Loucy (cell line): ENCODE measurements around the gene ARCN1.
"Not testable (repeated sequence)": the region's sequence is repeated elsewhere in the genome, so short reads cannot be mapped to it uniquely, and the experiment has no call there.

Source experiments
- H2AFZ ChIP-seq: fragments of 200-600 bp; sonication (generic); 2 replicates; pipeline ENCODE4 v1.6.0; 2016; ENCODE audit warnings: antibody characterized with exemption, mild to moderate bottlenecking, low read length, moderate library complexity
- H3F3A ChIP-seq: fragments of 200-600 bp; 2 replicates; pipeline ENCODE4 v1.6.0; 2016; ENCODE audit warnings: antibody characterized with exemption, low read depth, mild to moderate bottlenecking
- H3K27me3 ChIP-seq: fragments of 200-600 bp; sonication (generic); 2 replicates; pipeline ENCODE4 v1.6.1; 2014; ENCODE audit warnings: low read length, mild to moderate bottlenecking; ENCODE audit not compliant: insufficient read depth, poor library complexity, severe bottlenecking
- H3K36me3 ChIP-seq: fragments of 200-600 bp; sonication (generic); 2 replicates; pipeline ENCODE4 v1.6.1; 2016; ENCODE audit warnings: low read length; ENCODE audit not compliant: insufficient read depth
- H3K4me1 ChIP-seq: fragments of 200-600 bp; sonication (generic); 2 replicates; pipeline ENCODE4 v1.5.1; 2014; ENCODE audit warnings: low read length, mild to moderate bottlenecking; ENCODE audit not compliant: insufficient read depth, poor library complexity, severe bottlenecking
- H3K4me2 ChIP-seq: fragments of 200-600 bp; sonication (generic); 2 replicates; pipeline ENCODE4 v1.6.0; 2014; ENCODE audit warnings: antibody characterized with exemption, low read length, low read depth, mild to moderate bottlenecking; ENCODE audit not compliant: poor library complexity, severe bottlenecking
- H3K4me3 ChIP-seq: fragments of 200-600 bp; sonication (generic); 2 replicates; pipeline ENCODE4 v1.5.1; 2014; ENCODE audit warnings: low read length, mild to moderate bottlenecking, mixed read lengths; ENCODE audit not compliant: poor library complexity, severe bottlenecking
- H3K79me2 ChIP-seq: fragments of 200-600 bp; sonication (generic); 2 replicates; pipeline ENCODE4 v1.6.1; 2014; ENCODE audit warnings: low read length; ENCODE audit not compliant: insufficient read depth
- H3K9ac ChIP-seq: fragments of 200-600 bp; sonication (generic); 2 replicates; pipeline ENCODE4 v1.6.0; 2014; ENCODE audit warnings: mild to moderate bottlenecking, low read depth, low read length, moderate library complexity; ENCODE audit not compliant: poor library complexity, severe bottlenecking
- H3K9me2 ChIP-seq: fragments of 200-600 bp; sonication (generic); replicated peaks from 2 replicates; pipeline ENCODE4 v1.6.1; 2016; ENCODE audit warnings: low read depth, low read length, mixed read lengths
- H3K9me3 ChIP-seq: fragments of 200-600 bp; sonication (generic); 2 replicates; pipeline ENCODE4 v1.6.1; 2014; ENCODE audit warnings: mild to moderate bottlenecking, antibody characterized with exemption, low read length, low read depth; ENCODE audit not compliant: insufficient read depth
- H4K20me1 ChIP-seq: fragments of 200-600 bp; sonication (generic); 2 replicates; pipeline ENCODE4 v1.6.0; 2014; ENCODE audit warnings: antibody characterized with exemption, low read length, mild to moderate bottlenecking; ENCODE audit not compliant: insufficient read depth, poor library complexity, severe bottlenecking
- CTCF ChIP-seq: fragments of 200-600 bp; sonication (generic); conservative IDR thresholded peaks from 2 replicates; pipeline ENCODE4 v1.5.1; 2014; ENCODE audit warnings: mild to moderate bottlenecking, antibody characterized with exemption, low read length
- EZH2phosphoT487 ChIP-seq: fragments of 200-600 bp; IDR thresholded peaks from 2 replicates; pipeline ENCODE4 v1.6.1; 2018; ENCODE audit warnings: antibody characterized with exemption, mild to moderate bottlenecking, moderate library complexity, borderline replicate concordance

The ARCN1 gene

GRCh38 chr11:118597556-118597955 is 25.3 kb downstream of the ARCN1 start:
- H3K4me3 ChIP-seq: no peak overlapping the region
- peaks cover 9% of the 10 kb centered on the region for H3K4me1 ChIP-seq
- no peaks in the 10 kb centered on the region for H3K9me2 ChIP-seq
- H3K27me3 ChIP-seq: no peaks in the 10 kb centered on the region
- H4K20me1 ChIP-seq: no peaks in the 10 kb centered on the region
- H3F3A ChIP-seq: no peaks in the 10 kb centered on the region
- H2AFZ ChIP-seq: no peak overlapping the region
- no peak overlapping the region for H3K4me2 ChIP-seq
- no peak overlapping the region for H3K9ac ChIP-seq
- H3K79me2 ChIP-seq: no peaks in the 10 kb centered on the region
- TF ChIP-seq EZH2phosphoT487 (no peak), CTCF (no peak)
- H3K9me3 ChIP-seq: no peaks in the 10 kb centered on the region
- peaks cover 79% of the 10 kb centered on the region; the same call in 1 of the 2 replicates for H3K36me3 ChIP-seq

DNA sequence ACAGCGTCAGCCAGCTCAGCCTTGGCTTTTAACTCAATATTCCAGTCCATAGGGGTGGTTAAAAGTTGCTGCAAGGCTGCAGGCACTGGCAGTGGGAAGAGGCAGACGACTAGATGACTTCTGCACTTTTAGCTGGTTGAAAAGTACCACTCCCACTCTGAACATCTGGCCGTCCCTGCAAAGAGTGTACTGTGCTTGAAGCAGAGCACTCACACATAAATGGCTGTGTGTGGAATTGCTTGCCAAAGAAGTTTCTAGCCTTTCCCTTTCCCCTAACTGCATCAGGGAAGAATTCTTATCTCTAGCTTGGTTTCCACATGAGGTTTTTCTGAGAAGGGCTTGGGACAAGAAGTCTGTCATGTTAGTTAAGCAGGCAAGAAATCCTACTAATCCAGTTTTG is 30.1 kb downstream of the ARCN1 start:
- no peaks in the 10 kb centered on the region for H3K27me3 ChIP-seq
- TF ChIP-seq EZH2phosphoT487: no peak
- TF ChIP-seq CTCF: no peak
- no peak overlapping the region for H3K9ac ChIP-seq
- no peaks in the 10 kb centered on the region for H3K79me2 ChIP-seq
- H3K4me1 ChIP-seq: no peaks in the 10 kb centered on the region
- H2AFZ ChIP-seq: no peak overlapping the region
- no peak overlapping the region for H3K4me3 ChIP-seq
- H4K20me1 ChIP-seq: no peaks in the 10 kb centered on the region
- H3K36me3 ChIP-seq: peaks cover 41% of the 10 kb centered on the region; the same call in 1 of the 2 replicates
- H3K4me2 ChIP-seq: no peak overlapping the region
- no peaks in the 10 kb centered on the region for H3K9me2 ChIP-seq
- H3F3A ChIP-seq: no peaks in the 10 kb centered on the region
- no peaks in the 10 kb centered on the region for H3K9me3 ChIP-seq

- H3K79me2 ChIP-seq, H3K4me3 ChIP-seq, H3K27me3 ChIP-seq, H4K20me1 ChIP-seq, H3K9ac ChIP-seq, H3K9me3 ChIP-seq, H3K4me1 ChIP-seq, H2AFZ ChIP-seq, H3F3A ChIP-seq, H3K4me2 ChIP-seq, H3K9me2 ChIP-seq: not testable (repeated sequence)
- peaks cover 28% of the 10 kb centered on the region; the same call in 1 of the 2 replicates for H3K36me3 ChIP-seq
These were observed 31.5 kb downstream of the ARCN1 start for GRCh38 chr11:118603709-118604108.

DNA sequence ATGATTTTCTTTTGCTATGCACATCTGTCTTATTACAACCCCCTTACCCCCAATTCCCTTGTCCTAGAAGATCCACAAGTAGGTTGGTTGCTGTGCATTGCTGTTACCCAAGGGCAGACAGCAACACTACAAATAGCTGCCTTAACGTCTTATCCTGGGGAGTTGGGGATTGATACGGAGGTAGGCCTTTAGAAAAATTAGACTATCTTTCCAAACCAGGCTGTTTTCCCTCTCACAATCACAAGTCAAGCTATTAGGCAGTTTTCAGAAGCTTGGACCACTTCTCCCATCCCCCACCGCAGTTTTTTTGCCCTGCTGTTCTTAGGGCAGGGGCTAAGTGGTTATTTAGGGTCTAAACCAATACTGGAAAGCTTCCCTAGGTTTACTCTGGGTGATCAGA is 32.4 kb downstream of the ARCN1 start:
- no peaks in the 10 kb centered on the region for H4K20me1 ChIP-seq
- no peaks in the 10 kb centered on the region for H3K9me3 ChIP-seq
- no peaks in the 10 kb centered on the region for H3K9me2 ChIP-seq
- H3F3A ChIP-seq: no peaks in the 10 kb centered on the region
- no peak for TF ChIP-seq EZH2phosphoT487
- no peak for TF ChIP-seq CTCF
- H3K4me3 ChIP-seq: no peak overlapping the region
- no peak overlapping the region for H2AFZ ChIP-seq
- no peak overlapping the region for H3K4me2 ChIP-seq
- no peak overlapping the region for H3K9ac ChIP-seq
- H3K36me3 ChIP-seq: peaks cover 25% of the 10 kb centered on the region; the same call in 1 of the 2 replicates
- no peaks in the 10 kb centered on the region for H3K79me2 ChIP-seq
- H3K4me1 ChIP-seq: no peaks in the 10 kb centered on the region
- peaks cover 16% of the 10 kb centered on the region for H3K27me3 ChIP-seq
